Fibroblast of villous mesenchyme (primary cell): ENCODE data around the gene SHISA7. TPM values are rescaled to one million over a fixed set of nuclear protein-coding genes. Genes with fewer than 3 reads are reported as not detected.
"Not testable (repeated sequence)": the region's sequence is repeated elsewhere in the genome, so short reads cannot be mapped to it uniquely, and the experiment has no call there.

ENCODE experiments used
- DNase-seq: peaks from one replicate; pipeline ENCODE4 v3.0.0-alpha.2; 2010; ENCODE audit warnings: low read depth
- H3K4me3 ChIP-seq: 2 replicates; pipeline ENCODE4 v1.5.1; 2011; ENCODE audit warnings: low read depth, mild to moderate bottlenecking, low read length
- total RNA-seq: library from RNA; depleted of rRNA; stranded (reverse); fragments of >200 nt; gene quantifications from 2 replicates; pipeline ENCODE4 v1.2.3, GENCODE V29; 2012
- TF ChIP-seq, protein P1 (sequence below): IDR thresholded peaks from 2 replicates; pipeline ENCODE4 v1.5.1; 2012; ENCODE audit warnings: low read depth, mild to moderate bottlenecking, low read length; ENCODE audit not compliant: insufficient read depth

SHISA7 gene
- total RNA-seq, 1 donor, result not detected

DNA sequence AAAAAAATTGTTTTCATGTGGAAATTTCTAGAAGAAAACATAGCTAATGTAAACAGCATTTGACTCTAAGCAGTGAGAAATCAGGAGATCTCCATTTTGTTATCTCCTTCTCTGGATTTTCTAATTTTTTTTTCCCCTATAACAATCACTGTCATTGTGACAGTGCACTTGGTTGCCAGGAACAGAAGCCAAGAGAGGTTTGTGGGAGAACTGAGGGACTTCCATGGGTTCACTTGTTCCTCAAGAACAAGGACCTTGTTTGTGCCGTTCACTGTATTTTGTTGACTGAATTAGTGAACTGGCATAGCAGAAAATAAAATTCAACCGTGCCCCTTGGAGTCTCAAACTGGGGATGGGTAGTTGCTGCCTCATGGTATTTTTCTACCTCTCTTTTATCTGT lies 17.1 kb downstream of the SHISA7 start:
- no peak for DNase-seq
- TF ChIP-seq, protein P1, sequence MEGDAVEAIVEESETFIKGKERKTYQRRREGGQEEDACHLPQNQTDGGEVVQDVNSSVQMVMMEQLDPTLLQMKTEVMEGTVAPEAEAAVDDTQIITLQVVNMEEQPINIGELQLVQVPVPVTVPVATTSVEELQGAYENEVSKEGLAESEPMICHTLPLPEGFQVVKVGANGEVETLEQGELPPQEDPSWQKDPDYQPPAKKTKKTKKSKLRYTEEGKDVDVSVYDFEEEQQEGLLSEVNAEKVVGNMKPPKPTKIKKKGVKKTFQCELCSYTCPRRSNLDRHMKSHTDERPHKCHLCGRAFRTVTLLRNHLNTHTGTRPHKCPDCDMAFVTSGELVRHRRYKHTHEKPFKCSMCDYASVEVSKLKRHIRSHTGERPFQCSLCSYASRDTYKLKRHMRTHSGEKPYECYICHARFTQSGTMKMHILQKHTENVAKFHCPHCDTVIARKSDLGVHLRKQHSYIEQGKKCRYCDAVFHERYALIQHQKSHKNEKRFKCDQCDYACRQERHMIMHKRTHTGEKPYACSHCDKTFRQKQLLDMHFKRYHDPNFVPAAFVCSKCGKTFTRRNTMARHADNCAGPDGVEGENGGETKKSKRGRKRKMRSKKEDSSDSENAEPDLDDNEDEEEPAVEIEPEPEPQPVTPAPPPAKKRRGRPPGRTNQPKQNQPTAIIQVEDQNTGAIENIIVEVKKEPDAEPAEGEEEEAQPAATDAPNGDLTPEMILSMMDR, result no peak
- H3K4me3 ChIP-seq, result no peak overlapping the region

DNA sequence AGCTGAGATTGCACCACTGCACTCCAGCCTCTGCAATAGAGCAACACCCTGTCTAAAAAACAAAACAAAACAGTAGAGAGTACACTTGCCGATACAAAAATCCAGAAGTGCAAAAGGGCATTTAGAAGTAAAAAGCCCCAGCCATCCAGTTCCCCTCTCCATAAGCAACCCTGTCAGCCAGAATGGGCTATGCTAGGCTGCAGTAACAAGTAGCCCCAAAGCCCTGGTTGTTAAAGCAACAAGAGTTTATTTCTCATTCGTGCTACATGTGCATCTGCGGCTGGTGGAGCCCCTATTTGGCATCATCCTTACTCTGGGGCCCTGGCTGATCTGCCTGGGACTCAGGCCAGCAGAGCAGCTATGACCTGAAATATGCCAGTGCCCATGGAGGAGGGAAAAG lies 18.6 kb downstream of the SHISA7 start:
- TF ChIP-seq, protein P1, result no peak

DNA sequence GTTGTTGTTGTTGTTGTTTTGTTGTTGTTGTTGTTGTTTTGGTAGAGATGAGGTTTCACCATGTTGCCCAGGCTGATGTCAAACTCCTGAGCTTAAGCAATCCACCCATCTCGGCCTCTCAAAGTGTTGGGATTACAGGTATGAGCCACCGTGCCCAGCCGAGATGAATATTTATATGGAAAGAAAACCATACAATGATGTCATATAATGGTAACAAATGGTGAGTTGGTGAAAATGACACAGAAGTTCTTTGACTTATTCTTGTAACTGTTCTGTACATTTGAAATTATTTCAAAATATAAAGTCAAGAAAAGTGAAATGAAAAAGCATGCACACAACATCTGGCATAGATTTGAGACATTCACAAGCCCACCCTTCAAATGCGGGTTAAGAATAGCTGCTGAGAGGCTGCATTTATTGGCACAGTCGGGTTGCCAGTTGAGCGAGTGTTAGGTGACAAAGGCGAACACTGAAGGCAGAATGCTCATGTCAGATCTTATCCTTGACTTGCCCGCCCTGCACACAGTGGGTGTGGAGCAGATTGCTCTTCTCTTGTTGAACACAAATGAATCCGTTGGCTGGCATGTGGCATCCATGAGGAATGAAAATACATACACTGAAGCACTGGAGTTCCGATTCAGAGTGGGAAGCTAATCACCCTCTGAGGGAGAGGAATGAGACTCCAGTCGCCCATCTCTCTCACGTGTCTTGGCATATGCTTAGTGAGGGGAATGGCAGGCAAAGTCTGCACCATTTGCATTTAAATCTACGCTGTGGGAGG lies 19.7 kb downstream of the SHISA7 start:
- DNase-seq, result no peak
- H3K4me3 ChIP-seq, result no peak overlapping the region
- TF ChIP-seq, protein P1, result no peak

More for the DNA sequence above, 18.6 kb downstream of the SHISA7 start:
- no peak overlapping the region for H3K4me3 ChIP-seq
- no peak for DNase-seq

DNA sequence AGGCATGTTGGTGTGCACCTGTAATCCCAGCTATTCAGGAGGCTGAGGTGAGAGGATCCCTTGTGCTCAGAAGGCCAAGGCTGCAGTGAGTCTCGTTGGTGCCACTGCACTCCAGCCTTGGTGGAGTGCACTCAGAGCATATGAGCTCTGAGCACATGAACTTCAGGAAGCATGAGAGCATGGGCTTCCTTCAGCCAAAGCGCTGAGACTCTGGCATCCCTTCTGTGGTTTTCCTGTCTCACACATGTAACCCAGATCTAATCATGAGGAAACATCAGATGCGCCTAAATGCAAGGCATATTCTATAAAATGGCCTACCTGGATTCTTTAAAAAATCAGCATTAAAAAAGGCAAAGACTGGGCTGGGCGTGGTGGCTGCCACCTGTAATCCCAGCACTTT lies 21.8 kb downstream of the SHISA7 start:
- DNase-seq, H3K4me3 ChIP-seq: not testable (repeated sequence)

DNA sequence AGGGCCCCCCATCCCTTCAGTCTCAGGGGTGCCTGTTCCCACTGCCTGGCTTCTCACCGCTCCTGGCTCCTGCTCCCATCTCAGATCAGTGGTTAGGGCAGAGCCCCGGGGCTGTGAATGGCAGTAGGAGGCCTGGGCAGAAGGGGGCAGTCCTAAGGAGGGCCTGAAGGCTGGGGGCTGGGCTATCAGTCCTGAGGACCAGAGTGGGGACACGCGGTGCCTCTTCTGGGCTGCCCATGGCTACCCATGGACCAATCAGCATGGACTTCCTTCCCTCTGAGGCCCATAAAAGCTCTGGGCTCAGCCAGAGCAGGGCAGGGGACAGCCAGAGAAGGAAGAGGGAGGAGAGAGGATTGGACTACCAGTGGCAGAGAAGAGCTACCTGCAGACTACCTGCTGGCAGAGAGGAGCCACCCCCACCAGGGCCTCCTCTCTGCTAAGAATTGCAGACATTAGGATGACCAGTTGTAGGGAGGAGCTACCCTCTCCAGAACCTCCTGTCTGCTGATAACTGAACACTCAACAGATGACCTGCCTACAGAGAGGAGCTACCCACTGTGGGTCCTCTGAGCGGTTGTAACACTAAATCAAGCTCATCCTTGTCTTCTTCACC lies 23.4 kb downstream of the SHISA7 start:
- H3K4me3 ChIP-seq, result no peak overlapping the region
- TF ChIP-seq, protein P1, result no peak
- no peak for DNase-seq

DNA sequence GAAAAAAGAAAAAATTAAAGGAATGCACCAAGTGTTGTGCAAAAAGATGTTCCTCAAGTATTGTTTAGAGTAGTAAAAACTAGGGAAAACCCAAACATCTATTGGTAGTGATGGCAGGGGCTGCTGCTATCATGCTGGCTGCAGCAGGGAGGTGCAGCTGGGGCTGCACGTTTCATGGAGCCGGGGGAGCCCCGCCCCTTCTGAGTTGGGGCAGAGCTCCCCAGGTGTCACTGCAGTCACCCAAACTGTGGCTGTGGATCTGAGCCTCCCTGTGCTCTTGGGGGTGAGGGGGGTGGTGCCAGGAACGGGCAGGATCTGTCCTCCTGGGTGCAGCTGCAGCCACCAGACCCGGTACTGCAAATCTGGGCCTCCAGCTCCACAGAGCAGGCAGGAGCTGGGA lies 24.0 kb downstream of the SHISA7 start:
- TF ChIP-seq, protein P1, result no peak
- no peak for DNase-seq
- no peak overlapping the region for H3K4me3 ChIP-seq

DNA sequence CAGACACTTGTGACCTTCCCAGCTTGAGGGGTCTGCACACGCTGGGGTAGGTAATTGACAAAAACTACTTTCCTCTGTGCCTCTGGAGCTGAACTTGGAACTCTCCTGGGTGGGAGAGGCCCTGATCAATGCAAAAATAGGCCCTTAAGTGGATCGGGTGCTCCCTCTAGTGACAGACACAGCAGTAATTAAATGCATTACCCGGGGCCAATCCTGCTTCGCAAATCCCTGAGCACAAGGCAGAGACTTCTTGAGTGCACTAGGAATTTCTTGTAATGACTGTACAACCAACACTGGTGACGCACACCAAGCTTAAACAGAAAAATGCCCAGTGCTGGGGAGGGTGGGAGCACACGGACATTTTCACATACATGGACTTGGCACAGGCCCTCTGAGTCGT lies 24.9 kb downstream of the SHISA7 start:
- TF ChIP-seq, protein P1, result peak; percentile 78
- H3K4me3 ChIP-seq, result no peak overlapping the region
- DNase-seq, result peak; percentile 85
